ENCODE results near the gene UBE2O.

UBE2O gene

DNA sequence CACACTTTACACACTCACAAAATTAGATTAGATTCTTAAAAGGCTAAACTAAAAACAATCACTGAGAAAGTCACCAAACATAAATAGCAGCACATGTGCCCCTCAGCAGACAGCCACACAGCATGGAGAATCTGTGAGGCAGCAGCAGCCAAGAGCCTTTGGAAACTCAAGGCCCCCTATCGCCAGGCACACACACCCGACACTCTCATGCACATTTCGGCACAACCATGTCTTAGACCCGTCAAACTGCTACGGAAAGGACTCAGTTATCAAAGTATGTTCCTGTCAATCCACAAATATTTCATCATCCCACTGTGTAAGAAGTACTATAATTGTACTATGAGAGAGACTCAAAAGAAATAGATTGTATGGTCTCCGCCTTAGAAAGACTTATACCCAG is 20.9 kb downstream of the UBE2O start:
- intact Hi-C loops (cut with micrococcal nuclease), result no loop called here
- Mint-ChIP-seq H3K27me3 (no peaks in the 10 kb centered on the region), H3K9me3 (no peaks in the 10 kb centered on the region)

GRCh38 chr17:76431509-76431908 is 21.4 kb downstream of the UBE2O start:
- Mint-ChIP-seq H3K4me3 (no peak overlapping the region), H3K9me3 (no peaks in the 10 kb centered on the region), H3K4me1 (ENCODE audit: low read depth) (peaks cover 21% of the 10 kb centered on the region)

More for the DNA sequence above, 20.9 kb downstream of the UBE2O start:
- Mint-ChIP-seq H3K36me3 (ENCODE audit: low read depth) (peaks cover 5% of the 10 kb centered on the region), H3K4me3 (no peak overlapping the region), H3K4me1 (ENCODE audit: low read depth) (peaks cover 17% of the 10 kb centered on the region), H3K27ac (no peak overlapping the region)

DNA sequence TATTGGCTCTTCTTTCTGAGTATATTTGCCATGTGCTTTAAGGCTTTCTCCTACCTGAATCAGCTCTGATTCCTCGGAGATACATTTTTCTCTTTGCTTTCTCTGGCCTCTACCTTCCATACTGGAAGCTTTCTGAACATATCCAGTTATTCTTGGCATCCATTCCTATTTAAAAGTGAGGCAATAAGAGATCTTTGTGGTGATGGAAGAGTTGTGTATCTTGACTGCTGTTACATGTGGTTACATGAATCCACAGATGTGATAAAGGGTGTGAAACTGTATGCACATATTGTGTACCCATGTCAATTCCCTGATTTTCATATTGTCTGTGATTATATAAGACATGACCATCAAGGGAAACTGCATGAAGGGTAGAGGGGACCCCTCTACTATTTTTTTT is 24.4 kb downstream of the UBE2O start:
- intact Hi-C loops (cut with micrococcal nuclease), result no loop called here
- peaks cover 23% of the 10 kb centered on the region for H3K4me1 Mint-ChIP-seq (ENCODE audit: low read depth)

More at GRCh38 chr17:76431509-76431908, 21.4 kb downstream of the UBE2O start:
- Mint-ChIP-seq H3K27ac (no peak overlapping the region), H3K27me3 (no peaks in the 10 kb centered on the region), H3K36me3 (ENCODE audit: low read depth) (peaks cover 5% of the 10 kb centered on the region)
- intact Hi-C loops (cut with micrococcal nuclease), result no loop called here

DNA sequence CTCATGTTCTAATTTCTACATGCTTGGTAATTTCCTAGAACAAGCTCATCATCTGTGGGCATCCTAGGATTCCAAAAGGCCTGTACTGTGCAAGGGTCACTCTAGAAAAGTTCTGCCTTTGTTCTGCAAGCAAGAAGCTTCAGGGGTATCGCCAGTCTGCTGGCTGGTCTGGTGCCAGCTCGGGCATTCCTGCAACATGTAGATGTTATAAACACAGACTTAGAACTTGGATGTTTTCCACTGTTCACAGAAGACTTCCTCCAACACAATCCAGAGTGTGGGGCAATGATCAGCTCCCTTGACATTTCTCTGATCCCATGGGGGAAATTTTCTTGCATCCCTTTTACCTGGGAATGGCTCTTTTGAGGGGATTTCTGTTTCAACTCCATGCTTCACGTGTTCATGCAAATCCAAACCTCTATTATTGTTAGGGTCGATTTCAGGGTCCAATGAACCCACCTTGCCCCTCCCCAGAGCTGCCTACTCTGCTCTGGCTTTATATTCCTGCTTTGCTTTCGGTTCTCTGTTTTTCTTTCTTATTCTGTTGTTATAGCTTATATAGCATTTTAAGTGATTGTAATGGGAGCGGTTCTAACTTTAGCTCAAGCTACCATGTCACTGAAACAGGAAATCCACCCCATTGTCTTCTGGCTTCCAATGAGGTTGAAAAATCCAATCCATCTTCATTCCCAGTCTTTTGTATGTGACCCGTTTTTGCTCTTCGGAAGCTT is 25.3 kb downstream of the UBE2O start:
- intact Hi-C loops (cut with micrococcal nuclease), result no loop called here
- Mint-ChIP-seq H3K4me3 (no peak overlapping the region), H3K36me3 (ENCODE audit: low read depth) (peaks cover 5% of the 10 kb centered on the region), H3K4me1 (ENCODE audit: low read depth) (peaks cover 28% of the 10 kb centered on the region), H3K27me3 (no peaks in the 10 kb centered on the region), H3K9me3 (no peaks in the 10 kb centered on the region), H3K27ac (no peak overlapping the region)

More for the DNA sequence above, 24.4 kb downstream of the UBE2O start:
- Mint-ChIP-seq H3K27ac (no peak overlapping the region), H3K9me3 (no peaks in the 10 kb centered on the region), H3K27me3 (no peaks in the 10 kb centered on the region), H3K4me3 (no peak overlapping the region), H3K36me3 (ENCODE audit: low read depth) (no peaks in the 10 kb centered on the region)

DNA sequence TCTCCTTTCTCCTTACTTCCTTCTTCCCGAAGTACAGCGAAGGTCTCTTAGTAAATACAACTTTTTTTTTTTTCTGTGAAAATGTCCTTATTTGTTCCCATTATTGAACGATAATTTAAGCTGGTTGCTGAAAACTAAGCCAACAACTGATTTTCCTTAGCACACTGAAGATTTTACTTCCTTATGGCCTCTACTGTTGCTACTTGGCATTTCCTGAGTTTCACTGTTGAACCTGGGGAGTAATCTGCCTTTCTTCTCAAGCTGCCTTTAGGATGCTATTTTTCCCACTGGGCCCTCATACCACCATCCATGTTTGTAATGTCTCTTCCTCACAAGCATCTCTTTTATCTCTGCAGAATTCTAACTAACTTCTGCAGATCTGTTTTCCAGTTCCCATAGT is 26.1 kb downstream of the UBE2O start:
- H3K4me1 Mint-ChIP-seq (ENCODE audit: low read depth), result peaks cover 29% of the 10 kb centered on the region
- H3K36me3 Mint-ChIP-seq (ENCODE audit: low read depth), result peaks cover 11% of the 10 kb centered on the region
- H3K9me3 Mint-ChIP-seq, result no peaks in the 10 kb centered on the region
- no peaks in the 10 kb centered on the region for H3K27me3 Mint-ChIP-seq
- intact Hi-C loops (cut with micrococcal nuclease), result no loop called here
- no peak overlapping the region for H3K4me3 Mint-ChIP-seq
- H3K27ac Mint-ChIP-seq, result no peak overlapping the region

DNA sequence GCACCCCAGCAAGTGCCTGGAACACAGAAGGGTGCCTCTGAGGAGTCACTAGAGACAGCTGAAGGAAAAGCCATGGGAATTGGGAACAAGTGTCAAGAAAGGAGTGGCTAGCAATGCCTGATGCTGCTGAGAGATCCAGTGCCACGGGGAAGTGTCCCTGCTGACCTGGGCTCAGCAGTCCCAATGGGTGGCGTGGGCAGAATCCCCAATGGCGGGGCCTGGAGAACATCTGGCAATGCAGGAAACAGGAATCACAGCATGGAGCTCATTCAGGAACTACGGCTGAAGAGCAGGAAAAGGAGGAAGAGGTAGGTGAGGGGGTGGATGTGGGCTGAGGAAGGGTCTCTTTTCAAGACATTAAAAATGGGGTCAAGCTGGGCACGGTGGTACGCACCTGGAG is 30.1 kb downstream of the UBE2O start:
- Mint-ChIP-seq H3K27me3 (no peaks in the 10 kb centered on the region), H3K27ac (no peak overlapping the region), H3K4me3 (no peak overlapping the region), H3K36me3 (ENCODE audit: low read depth) (peaks cover 21% of the 10 kb centered on the region), H3K4me1 (ENCODE audit: low read depth) (peaks cover 27% of the 10 kb centered on the region), H3K9me3 (no peaks in the 10 kb centered on the region)
- intact Hi-C loops (cut with micrococcal nuclease), result no loop called here

DNA sequence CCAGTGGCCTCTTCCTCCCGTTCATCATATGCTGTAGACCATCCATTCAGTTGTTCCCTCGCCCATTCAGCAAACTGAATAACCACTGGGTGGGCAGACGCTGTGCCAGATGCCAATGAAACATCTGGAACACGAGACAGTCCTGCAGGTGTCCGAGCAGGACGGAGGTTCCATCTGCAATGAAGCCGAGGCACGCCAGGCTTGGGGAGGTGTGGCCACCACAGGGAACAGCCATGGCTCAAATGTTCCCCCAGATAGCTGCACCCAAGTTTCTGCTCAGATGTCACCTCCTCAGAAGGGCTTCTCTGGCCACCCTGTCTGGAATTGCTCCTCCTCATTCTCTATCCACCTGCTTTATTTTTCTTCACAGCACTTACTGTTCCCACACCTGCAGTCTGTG is 30.5 kb downstream of the UBE2O start:
- H3K27ac Mint-ChIP-seq, result no peak overlapping the region

GRCh38 chr17:76421044-76421407 is 31.9 kb downstream of the UBE2O start:
- no peaks in the 10 kb centered on the region for H3K9me3 Mint-ChIP-seq
- H3K27ac Mint-ChIP-seq, result no peak overlapping the region
- H3K4me1 Mint-ChIP-seq (ENCODE audit: low read depth), result peaks cover 16% of the 10 kb centered on the region
- intact Hi-C loops (cut with micrococcal nuclease), result no loop called here
- no peaks in the 10 kb centered on the region for H3K27me3 Mint-ChIP-seq
- H3K4me3 Mint-ChIP-seq, result no peak overlapping the region
- peaks cover 28% of the 10 kb centered on the region for H3K36me3 Mint-ChIP-seq (ENCODE audit: low read depth)

More for the DNA sequence above, 30.5 kb downstream of the UBE2O start:
- Mint-ChIP-seq H3K36me3 (ENCODE audit: low read depth) (peaks cover 25% of the 10 kb centered on the region), H3K4me3 (no peak overlapping the region), H3K4me1 (ENCODE audit: low read depth) (peaks cover 27% of the 10 kb centered on the region), H3K9me3 (no peaks in the 10 kb centered on the region), H3K27me3 (no peaks in the 10 kb centered on the region)
- intact Hi-C loops (cut with micrococcal nuclease), result no loop called here

DNA sequence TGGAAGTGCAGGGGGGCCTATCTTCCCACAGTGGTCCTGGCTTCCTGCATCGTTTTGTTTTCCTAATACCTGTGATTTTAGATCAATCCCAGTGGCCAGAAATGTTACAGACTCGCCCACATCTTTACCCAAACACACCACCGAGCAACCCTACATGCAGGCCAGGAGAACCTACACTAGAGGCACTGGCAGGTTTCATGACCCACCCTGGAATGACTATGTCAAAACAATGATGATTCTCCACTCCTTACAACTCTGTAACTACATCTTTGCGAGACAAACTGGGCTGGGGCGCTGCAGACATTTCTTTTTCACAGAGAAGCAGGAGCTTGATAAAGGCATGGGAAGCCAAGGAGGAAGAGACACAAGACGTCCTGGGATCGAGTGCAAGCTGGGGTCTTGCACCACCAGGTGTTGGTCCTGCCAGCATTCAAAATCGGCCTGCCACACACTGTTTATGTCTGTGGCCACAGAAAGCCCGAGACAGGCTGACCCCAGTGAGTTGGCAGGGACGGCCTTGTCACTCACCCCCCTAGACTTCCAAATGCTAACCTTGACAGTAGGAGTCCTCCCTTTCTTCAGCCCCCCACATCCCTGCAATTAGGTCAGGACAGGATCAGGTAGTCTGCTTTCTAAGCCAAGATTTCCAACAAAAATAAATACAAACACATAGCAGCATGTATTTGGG is 32.5 kb downstream of the UBE2O start:
- Mint-ChIP-seq H3K4me3 (no peak overlapping the region), H3K27me3 (no peaks in the 10 kb centered on the region), H3K9me3 (no peaks in the 10 kb centered on the region), H3K27ac (no peak overlapping the region), H3K4me1 (ENCODE audit: low read depth) (peaks cover 16% of the 10 kb centered on the region), H3K36me3 (ENCODE audit: low read depth) (peaks cover 28% of the 10 kb centered on the region)
- intact Hi-C loops (cut with micrococcal nuclease), result no loop called here

DNA sequence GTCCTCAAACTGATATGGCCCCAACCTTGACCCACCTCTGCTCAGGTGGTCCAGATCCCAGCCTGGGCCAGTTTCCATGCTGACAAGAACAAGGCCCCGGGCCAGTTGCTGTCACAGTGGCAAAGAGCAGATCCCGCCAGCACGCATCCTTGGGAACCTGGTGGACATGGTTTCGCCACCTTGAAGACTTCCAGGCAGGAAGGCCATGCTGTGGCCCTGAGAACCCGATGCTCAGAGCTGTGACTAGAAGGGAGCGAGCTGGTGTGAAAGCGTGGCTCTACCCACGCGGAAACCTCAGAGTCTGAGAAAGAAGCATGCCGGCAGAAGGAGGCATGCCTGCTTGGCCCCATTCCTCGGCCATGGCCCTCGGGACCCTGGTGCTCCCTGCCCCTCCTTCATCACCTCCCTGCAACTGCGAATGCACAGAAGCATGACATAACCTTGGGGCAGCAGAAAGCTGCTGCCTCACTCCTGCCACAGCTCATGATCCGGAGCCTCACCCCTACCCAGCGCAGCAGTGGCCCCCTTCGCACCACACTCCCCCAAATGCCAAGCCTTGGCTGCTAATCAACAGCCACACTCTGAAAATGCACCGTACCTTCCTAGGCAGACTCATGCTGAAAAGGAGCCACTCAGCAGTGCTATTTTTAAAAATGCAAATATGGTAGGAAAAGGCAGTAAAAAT is 33.2 kb downstream of the UBE2O start:
- Mint-ChIP-seq H3K36me3 (ENCODE audit: low read depth) (peaks cover 28% of the 10 kb centered on the region), H3K4me3 (no peak overlapping the region), H3K4me1 (ENCODE audit: low read depth) (peaks cover 17% of the 10 kb centered on the region), H3K9me3 (no peaks in the 10 kb centered on the region), H3K27ac (no peak overlapping the region), H3K27me3 (no peaks in the 10 kb centered on the region)
- intact Hi-C loops (cut with micrococcal nuclease), result no loop called here

GRCh38 chr17:76417499-76418143 is 35.3 kb downstream of the UBE2O start:
- Mint-ChIP-seq H3K9me3 (no peaks in the 10 kb centered on the region), H3K4me1 (ENCODE audit: low read depth) (peaks cover 17% of the 10 kb centered on the region), H3K4me3 (no peak overlapping the region), H3K36me3 (ENCODE audit: low read depth) (peaks cover 22% of the 10 kb centered on the region), H3K27me3 (no peaks in the 10 kb centered on the region), H3K27ac (no peak overlapping the region)
- intact Hi-C loops (cut with micrococcal nuclease), result no loop called here

DNA sequence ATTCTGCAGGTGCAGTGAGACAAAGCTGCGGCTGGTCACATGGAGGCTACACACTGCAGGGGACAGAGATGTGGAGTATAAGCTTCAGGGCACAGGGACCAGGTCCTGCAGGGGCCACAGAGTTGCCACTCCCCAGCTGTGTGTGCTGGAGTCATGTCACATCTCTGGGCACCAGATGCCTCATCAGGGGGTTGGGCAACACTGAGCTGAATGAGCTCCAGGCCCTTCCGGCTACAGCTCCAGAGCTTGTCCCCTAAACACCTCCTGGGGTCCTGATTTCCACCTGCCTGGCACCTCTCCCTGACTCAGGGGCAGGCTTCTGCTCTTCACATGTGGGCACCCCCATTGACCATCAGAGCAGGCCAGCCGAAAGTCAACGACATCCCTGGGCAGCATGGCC is 36.1 kb downstream of the UBE2O start:
- Mint-ChIP-seq H3K4me1 (ENCODE audit: low read depth) (peaks cover 16% of the 10 kb centered on the region), H3K9me3 (no peaks in the 10 kb centered on the region), H3K27me3 (no peaks in the 10 kb centered on the region), H3K4me3 (no peak overlapping the region), H3K27ac (no peak overlapping the region), H3K36me3 (ENCODE audit: low read depth) (peaks cover 17% of the 10 kb centered on the region)
- intact Hi-C loops (cut with micrococcal nuclease), result no loop called here

- intact Hi-C loops (cut with micrococcal nuclease), result no loop called here
- H3K27ac Mint-ChIP-seq, result no peak overlapping the region
- peaks cover 16% of the 10 kb centered on the region for H3K4me1 Mint-ChIP-seq (ENCODE audit: low read depth)
- peaks cover 13% of the 10 kb centered on the region for H3K36me3 Mint-ChIP-seq (ENCODE audit: low read depth)
- no peaks in the 10 kb centered on the region for H3K9me3 Mint-ChIP-seq
- no peak overlapping the region for H3K4me3 Mint-ChIP-seq
- no peaks in the 10 kb centered on the region for H3K27me3 Mint-ChIP-seq
Observed at GRCh38 chr17:76416457-76416856, 36.5 kb downstream of the UBE2O start.

DNA sequence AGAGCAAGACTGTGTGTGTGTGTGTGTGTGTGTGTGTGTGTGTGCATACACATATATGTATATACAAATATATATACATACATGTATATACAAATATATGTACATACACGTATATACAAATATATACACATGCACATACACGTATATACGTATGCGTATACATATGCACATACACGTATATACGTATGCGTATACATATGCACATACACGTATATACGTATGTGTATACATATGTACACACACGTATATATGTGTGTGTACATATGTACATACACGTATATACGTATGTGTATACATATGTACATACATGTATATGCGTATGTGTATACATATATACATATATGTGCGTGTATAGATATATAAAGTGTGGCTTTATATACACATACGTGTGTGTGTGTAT is 37.2 kb downstream of the UBE2O start:
- H3K9me3 Mint-ChIP-seq, result no peaks in the 10 kb centered on the region
- H3K4me1 Mint-ChIP-seq (ENCODE audit: low read depth), result peaks cover 16% of the 10 kb centered on the region
- intact Hi-C loops (cut with micrococcal nuclease), result no loop called here
- H3K27ac Mint-ChIP-seq, result no peak overlapping the region
- peaks cover 7% of the 10 kb centered on the region for H3K36me3 Mint-ChIP-seq (ENCODE audit: low read depth)
- H3K27me3 Mint-ChIP-seq, result no peaks in the 10 kb centered on the region
- no peak overlapping the region for H3K4me3 Mint-ChIP-seq

Data from dendritic cell treated with granulocyte-macrophage colony-stimulating factor and Interleukin-4, amounts not matched to agents 40 ng/mL and 50 ng/mL, for 4 days (primary cell).